IPS-20b (cell line): ENCODE measurements around the gene PLA2G6.

Source experiments
- H3K27ac ChIP-seq: one replicate; pipeline ENCODE4 v1.5.1; 2013; ENCODE audit warnings: low read length
- H3K27me3 ChIP-seq: 2 replicates; pipeline ENCODE4 v1.6.1; 2013; ENCODE audit warnings: mild to moderate bottlenecking, low read length, inconsistent platforms; ENCODE audit not compliant: insufficient read depth
- H3K36me3 ChIP-seq: 2 replicates; pipeline ENCODE4 v1.6.1; 2013; ENCODE audit warnings: low read depth, mild to moderate bottlenecking, inconsistent platforms, low read length, moderate library complexity; ENCODE audit not compliant: insufficient read depth
- H3K4me1 ChIP-seq: 2 replicates; pipeline ENCODE4 v1.6.1; 2013; ENCODE audit warnings: mild to moderate bottlenecking, control low read depth, inconsistent platforms, low read length, moderate library complexity; ENCODE audit not compliant: insufficient read depth
- H3K4me3 ChIP-seq: 2 replicates; pipeline ENCODE4 v1.5.1; 2013; ENCODE audit warnings: mild to moderate bottlenecking, low read length, inconsistent platforms
- H3K9ac ChIP-seq: 2 replicates; pipeline ENCODE4 v1.6.1; 2013; ENCODE audit warnings: low read depth, mild to moderate bottlenecking, inconsistent platforms, low read length, moderate library complexity
- H3K9me3 ChIP-seq: 2 replicates; pipeline ENCODE4 v1.6.1; 2013; ENCODE audit warnings: mild to moderate bottlenecking, low read depth, low read length, inconsistent platforms; ENCODE audit not compliant: insufficient read depth

The PLA2G6 gene

GRCh38 chr22:38107692-38108515 is 73.7 kb downstream of the PLA2G6 start:
- Histone ChIP-seq H3K4me1 (no peaks in the 10 kb centered on the region), H3K9ac (no peak overlapping the region), H3K4me3 (no peak overlapping the region), H3K27ac (no peak overlapping the region), H3K36me3 (no peaks in the 10 kb centered on the region), H3K27me3 (peaks cover 4% of the 10 kb centered on the region), H3K9me3 (no peaks in the 10 kb centered on the region)

GRCh38 chr22:38106814-38107578 is 74.6 kb downstream of the PLA2G6 start:
- H3K4me1 ChIP-seq = no peaks in the 10 kb centered on the region
- no peaks in the 10 kb centered on the region for H3K36me3 ChIP-seq
- peaks cover 4% of the 10 kb centered on the region for H3K27me3 ChIP-seq
- no peaks in the 10 kb centered on the region for H3K9me3 ChIP-seq
- H3K9ac ChIP-seq = no peak overlapping the region
- H3K27ac ChIP-seq = no peak overlapping the region
- no peak overlapping the region for H3K4me3 ChIP-seq

GRCh38 chr22:38104084-38104483 is 77.5 kb downstream of the PLA2G6 start:
- Histone ChIP-seq H3K4me3 (no peak overlapping the region), H3K9me3 (no peaks in the 10 kb centered on the region), H3K36me3 (no peaks in the 10 kb centered on the region), H3K4me1 (no peaks in the 10 kb centered on the region), H3K9ac (no peak overlapping the region), H3K27me3 (no peaks in the 10 kb centered on the region), H3K27ac (no peak overlapping the region)

GRCh38 chr22:38103641-38104040 is 78.0 kb downstream of the PLA2G6 start:
- H3K4me3 ChIP-seq = no peak overlapping the region
- H3K4me1 ChIP-seq = no peaks in the 10 kb centered on the region
- no peaks in the 10 kb centered on the region for H3K27me3 ChIP-seq
- H3K36me3 ChIP-seq = no peaks in the 10 kb centered on the region
- no peaks in the 10 kb centered on the region for H3K9me3 ChIP-seq
- no peak overlapping the region for H3K27ac ChIP-seq
- no peak overlapping the region for H3K9ac ChIP-seq

- H3K27ac ChIP-seq = no peak overlapping the region
- no peaks in the 10 kb centered on the region; the same call in 1 of the 2 replicates for H3K4me1 ChIP-seq
- no peaks in the 10 kb centered on the region for H3K27me3 ChIP-seq
- H3K4me3 ChIP-seq = no peak overlapping the region; the same call in 1 of the 2 replicates
- no peaks in the 10 kb centered on the region for H3K9me3 ChIP-seq
- no peak overlapping the region for H3K9ac ChIP-seq
- no peaks in the 10 kb centered on the region for H3K36me3 ChIP-seq
These were observed 83.0 kb downstream of the PLA2G6 start for GRCh38 chr22:38098410-38099249.

GRCh38 chr22:38097557-38098409 is 83.8 kb downstream of the PLA2G6 start:
- peak overlapping the region; percentile 56; the same call in 1 of the 2 replicates for H3K9ac ChIP-seq
- no peaks in the 10 kb centered on the region for H3K9me3 ChIP-seq
- H3K27ac ChIP-seq = peak overlapping the region; percentile 53
- no peaks in the 10 kb centered on the region; the same call in 1 of the 2 replicates for H3K4me1 ChIP-seq
- H3K36me3 ChIP-seq = no peaks in the 10 kb centered on the region
- H3K27me3 ChIP-seq = no peaks in the 10 kb centered on the region
- H3K4me3 ChIP-seq = peak overlapping the region; percentile 58; the same call in 1 of the 2 replicates

GRCh38 chr22:38097058-38097457 is 84.6 kb downstream of the PLA2G6 start:
- H3K36me3 ChIP-seq = no peaks in the 10 kb centered on the region
- no peaks in the 10 kb centered on the region for H3K27me3 ChIP-seq
- H3K27ac ChIP-seq = peak overlapping the region; percentile 53
- peak overlapping the region; percentile 56; the same call in 1 of the 2 replicates for H3K9ac ChIP-seq
- H3K4me3 ChIP-seq = peak overlapping the region; percentile 58; the same call in 1 of the 2 replicates
- no peaks in the 10 kb centered on the region for H3K9me3 ChIP-seq
- H3K4me1 ChIP-seq = no peaks in the 10 kb centered on the region; the same call in 1 of the 2 replicates

GRCh38 chr22:38089474-38089851 is 92.2 kb downstream of the PLA2G6 start:
- no peak overlapping the region for H3K9ac ChIP-seq
- peak overlapping the region; percentile 26; the same call in 1 of the 2 replicates for H3K4me3 ChIP-seq
- peaks cover 5% of the 10 kb centered on the region; the same call in 1 of the 2 replicates for H3K27me3 ChIP-seq
- no peak overlapping the region for H3K27ac ChIP-seq
- H3K36me3 ChIP-seq = no peaks in the 10 kb centered on the region
- peaks cover 4% of the 10 kb centered on the region; the same call in 1 of the 2 replicates for H3K4me1 ChIP-seq
- H3K9me3 ChIP-seq = no peaks in the 10 kb centered on the region

GRCh38 chr22:38088629-38089473 is 92.8 kb downstream of the PLA2G6 start:
- no peak overlapping the region for H3K27ac ChIP-seq
- H3K36me3 ChIP-seq = no peaks in the 10 kb centered on the region
- peak overlapping the region; percentile 26; the same call in 1 of the 2 replicates for H3K4me3 ChIP-seq
- no peak overlapping the region for H3K9ac ChIP-seq
- peaks cover 5% of the 10 kb centered on the region; the same call in 1 of the 2 replicates for H3K27me3 ChIP-seq
- H3K9me3 ChIP-seq = no peaks in the 10 kb centered on the region
- H3K4me1 ChIP-seq = peaks cover 4% of the 10 kb centered on the region; the same call in 1 of the 2 replicates

- peaks cover 7% of the 10 kb centered on the region; the same call in 1 of the 2 replicates for H3K4me1 ChIP-seq
- no peak overlapping the region for H3K9ac ChIP-seq
- H3K27me3 ChIP-seq = peaks cover 10% of the 10 kb centered on the region; the same call in 1 of the 2 replicates
- H3K36me3 ChIP-seq = no peaks in the 10 kb centered on the region
- H3K9me3 ChIP-seq = no peaks in the 10 kb centered on the region
- H3K4me3 ChIP-seq = no peak overlapping the region
- no peak overlapping the region for H3K27ac ChIP-seq
These were observed 93.8 kb downstream of the PLA2G6 start for GRCh38 chr22:38087855-38088254.
